Loucy (cell line): ENCODE measurements around the gene CD28.

Experiments used
- CTCF ChIP-seq: fragments of 200-600 bp; sonication (generic); conservative IDR thresholded peaks from 2 replicates; pipeline ENCODE4 v1.5.1; 2014; ENCODE audit warnings: mild to moderate bottlenecking, antibody characterized with exemption, low read length
- EZH2phosphoT487 ChIP-seq: fragments of 200-600 bp; IDR thresholded peaks from 2 replicates; pipeline ENCODE4 v1.6.1; 2018; ENCODE audit warnings: antibody characterized with exemption, mild to moderate bottlenecking, moderate library complexity, borderline replicate concordance

- no peak for TF ChIP-seq CTCF
- TF ChIP-seq EZH2phosphoT487, result no peak
Measured at GRCh38 chr2:203780231-203780630, 73.8 kb downstream of the CD28 start.
